Measurements from ENCODE around the gene NAPSA. TPM values are rescaled to one million over a fixed set of nuclear protein-coding genes. Genes with fewer than 3 reads are reported as not detected.

NAPSA gene
- total and polyA plus RNA-seq, 9 of the 15 experiments (the other 6 are each of a cell fraction or from before 2014, with no cell fraction given), result 0.25 to 1.9 (median 0.69) TPM

- TF ChIP-seq TFAM (CRISPR knock-in tag; conservative IDR thresholded peaks at IDR 0.05) (no peak), MXD1 (CRISPR knock-in tag; IDR thresholded peaks at IDR 0.05; ENCODE audit: borderline replicate concordance, poor library complexity, severe bottlenecking) (no peak), TSHZ1 (CRISPR knock-in tag; IDR thresholded peaks at IDR 0.05) (no peak), PHTF2 (CRISPR knock-in tag; IDR thresholded peaks at IDR 0.05) (no peak), CREB1 (IDR thresholded peaks at IDR 0.05) (no peak), CREB1 (CRISPR knock-in tag; IDR thresholded peaks at IDR 0.05) (no peak), ZNF77 (CRISPR knock-in tag; IDR thresholded peaks at IDR 0.05) (no peak), ZNF639 (CRISPR knock-in tag; conservative IDR thresholded peaks at IDR 0.05 in 1 of 2, IDR thresholded peaks at IDR 0.05 in 1 of 2) (no peak), BACH1 (tag; IDR thresholded peaks at IDR 0.05) (no peak), DLX4 (CRISPR knock-in tag; IDR thresholded peaks at IDR 0.05) (no peak), ZNF785 (CRISPR knock-in tag; IDR thresholded peaks at IDR 0.05) (no peak), CXXC5 (CRISPR knock-in tag; IDR thresholded peaks at IDR 0.05) (no peak)
- TF ChIP-seq, protein P1, sequence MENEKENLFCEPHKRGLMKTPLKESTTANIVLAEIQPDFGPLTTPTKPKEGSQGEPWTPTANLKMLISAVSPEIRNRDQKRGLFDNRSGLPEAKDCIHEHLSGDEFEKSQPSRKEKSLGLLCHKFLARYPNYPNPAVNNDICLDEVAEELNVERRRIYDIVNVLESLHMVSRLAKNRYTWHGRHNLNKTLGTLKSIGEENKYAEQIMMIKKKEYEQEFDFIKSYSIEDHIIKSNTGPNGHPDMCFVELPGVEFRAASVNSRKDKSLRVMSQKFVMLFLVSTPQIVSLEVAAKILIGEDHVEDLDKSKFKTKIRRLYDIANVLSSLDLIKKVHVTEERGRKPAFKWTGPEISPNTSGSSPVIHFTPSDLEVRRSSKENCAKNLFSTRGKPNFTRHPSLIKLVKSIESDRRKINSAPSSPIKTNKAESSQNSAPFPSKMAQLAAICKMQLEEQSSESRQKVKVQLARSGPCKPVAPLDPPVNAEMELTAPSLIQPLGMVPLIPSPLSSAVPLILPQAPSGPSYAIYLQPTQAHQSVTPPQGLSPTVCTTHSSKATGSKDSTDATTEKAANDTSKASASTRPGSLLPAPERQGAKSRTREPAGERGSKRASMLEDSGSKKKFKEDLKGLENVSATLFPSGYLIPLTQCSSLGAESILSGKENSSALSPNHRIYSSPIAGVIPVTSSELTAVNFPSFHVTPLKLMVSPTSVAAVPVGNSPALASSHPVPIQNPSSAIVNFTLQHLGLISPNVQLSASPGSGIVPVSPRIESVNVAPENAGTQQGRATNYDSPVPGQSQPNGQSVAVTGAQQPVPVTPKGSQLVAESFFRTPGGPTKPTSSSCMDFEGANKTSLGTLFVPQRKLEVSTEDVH (IDR thresholded peaks at IDR 0.05; ENCODE audit: low read depth, partially characterized antibody), result peak; percentile 92
Observed at GRCh38 chr19:50329146-50329925, 36.1 kb downstream of the NAPSA start, which contains the start of gene KCNC3 (continued).

Measured in K562 (cell line).